Stimulated activated CD8-positive, alpha-beta memory T cell treated with anti-CD3 and anti-CD28 coated beads, Interleukin-15, amount 100 ng/mL, for 1 hour (primary cell): ENCODE results near the gene ERI3.

Experiments used
- DNase-seq: peaks from one replicate; pipeline ENCODE4 v3.0.0-alpha.2; 2020; ENCODE audit warnings: low read depth

The ERI3 gene

GRCh38 chr1:44315521-44315920 lies 39.5 kb downstream of the ERI3 start:
- no peak for DNase-seq

GRCh38 chr1:44314452-44314851 lies 40.6 kb downstream of the ERI3 start:
- DNase-seq = no peak

- DNase-seq = no peak
These were observed 41.7 kb downstream of the ERI3 start for GRCh38 chr1:44313265-44313918.

- DNase-seq = no peak
These were observed 42.5 kb downstream of the ERI3 start for GRCh38 chr1:44312399-44313196.

- no peak for DNase-seq
These were observed 45.1 kb downstream of the ERI3 start for GRCh38 chr1:44310006-44310405.

GRCh38 chr1:44305962-44306422 lies 49.1 kb downstream of the ERI3 start:
- no peak for DNase-seq

- DNase-seq = no peak
These were observed 51.5 kb downstream of the ERI3 start for GRCh38 chr1:44303532-44303931.

GRCh38 chr1:44302541-44302940 lies 52.5 kb downstream of the ERI3 start:
- no peak for DNase-seq

GRCh38 chr1:44301442-44301841 lies 53.6 kb downstream of the ERI3 start:
- no peak for DNase-seq

GRCh38 chr1:44300852-44301251 lies 54.2 kb downstream of the ERI3 start:
- DNase-seq = no peak

GRCh38 chr1:44297695-44298400 lies 57.2 kb downstream of the ERI3 start:
- DNase-seq = no peak

GRCh38 chr1:44296806-44297205 lies 58.3 kb downstream of the ERI3 start:
- no peak for DNase-seq

GRCh38 chr1:44296086-44296485 lies 59.0 kb downstream of the ERI3 start:
- DNase-seq = no peak

GRCh38 chr1:44294588-44295007 lies 60.5 kb downstream of the ERI3 start:
- DNase-seq = no peak

- DNase-seq = no peak
These were observed 61.2 kb downstream of the ERI3 start for GRCh38 chr1:44293761-44294315.

- no peak for DNase-seq
These were observed 62.4 kb downstream of the ERI3 start for GRCh38 chr1:44292651-44293050.

GRCh38 chr1:44290250-44291094 lies 64.6 kb downstream of the ERI3 start:
- DNase-seq = no peak

- DNase-seq = no peak
These were observed 65.5 kb downstream of the ERI3 start for GRCh38 chr1:44289530-44289929.

GRCh38 chr1:44288883-44289282 lies 66.2 kb downstream of the ERI3 start:
- no peak for DNase-seq

- no peak for DNase-seq
These were observed 70.9 kb downstream of the ERI3 start for GRCh38 chr1:44284184-44284583.

GRCh38 chr1:44283524-44284173 lies 71.4 kb downstream of the ERI3 start:
- DNase-seq = no peak
